ENCODE results near the gene N4BP2L2. TPM values are rescaled to one million over a fixed set of nuclear protein-coding genes. Genes with fewer than 3 reads are reported as not detected.
A peak's percentile ranks its signal among the peaks of the same experiment; 100 is the strongest.

N4BP2L2 gene
- total and polyA plus RNA-seq, 9 of the 15 experiments (the other 6 are each of a cell fraction or from before 2014, with no cell fraction given): 33.9 to 76.4 (median 48.7) TPM

GRCh38 chr13:32408296-32409000, 130.1 kb downstream of the N4BP2L2 start:
- H2AFZ ChIP-seq (ENCODE audit: low read depth, low read length): peak overlapping the region; percentile 94
- no peak overlapping the region for H3K9ac ChIP-seq (ENCODE audit: insufficient read depth in 1 of 2, low read depth in 2 of 2, low read length in 2 of 2)
- no peaks in the 10 kb centered on the region for H3K79me2 ChIP-seq (ENCODE audit: control insufficient read depth, insufficient read depth, low read length)
- DNase-seq (ENCODE audit: extremely low read depth in 1 of 4, low spot score in 3 of 4): peak in 2 of 4 experiments; percentile 25 to 26
- H3K9me3 ChIP-seq (replicated peaks; ENCODE audit: control insufficient read depth, insufficient read depth, low read depth, low read length): no peaks in the 10 kb centered on the region
- ChIA-PET CTCF (ENCODE audit: low intra/inter-chr PET ratio) (no interaction called here), POLR2A (interaction anchor here (1.1 kb wide), 1 partner anchor 44 kb away, joined by 3 read pairs; no protein-coding TSS in a partner anchor)
- intact Hi-C loops (cut with micrococcal nuclease) (no loop called here), in situ Hi-C loops (cut with MboI) (no loop called here)
- peak; percentile 11 for FAIRE-seq
- no peaks in the 10 kb centered on the region for H3K36me3 ChIP-seq (ENCODE audit: control insufficient read depth, insufficient read depth, low read length)
- peaks cover 0 to 6% of the 10 kb centered on the region in 2 experiments; a peak in 2 of 5 replicates for H3K4me1 ChIP-seq (replicated peaks in 1 of 2; ENCODE audit: control insufficient read depth in 2 of 2, insufficient read depth in 2 of 2, low read length in 2 of 2)
- H3K27me3 ChIP-seq (ENCODE audit: control insufficient read depth in 2 of 2, insufficient read depth in 2 of 2, low read length in 2 of 2): no peaks in the 10 kb centered on the region
- H3K4me2 ChIP-seq (ENCODE audit: insufficient read depth, low read length): no peak overlapping the region
- peak; percentile 54; the same call in 2 of the 3 replicates for ATAC-seq
- no peaks in the 10 kb centered on the region for H3K9me1 ChIP-seq (ENCODE audit: control insufficient read depth, insufficient read depth, low read length)
- WGBS (ENCODE audit: insufficient coverage, low coverage, missing lambda C conversion rate): 55% methylated on average over 8 of the region's 9 CpGs
- BruUV-seq (replicated peaks): no TSS peak
- peak overlapping the region; percentile 57; the same call in 1 of the 3 replicates for H3K27ac ChIP-seq (ENCODE audit: extremely low read depth, low read depth, low read length)
- H4K20me1 ChIP-seq (replicated peaks; ENCODE audit: control insufficient read depth, insufficient read depth, low read length): no peaks in the 10 kb centered on the region
- no peak overlapping the region for H3K4me3 ChIP-seq
- TF ChIP-seq, protein P1, sequence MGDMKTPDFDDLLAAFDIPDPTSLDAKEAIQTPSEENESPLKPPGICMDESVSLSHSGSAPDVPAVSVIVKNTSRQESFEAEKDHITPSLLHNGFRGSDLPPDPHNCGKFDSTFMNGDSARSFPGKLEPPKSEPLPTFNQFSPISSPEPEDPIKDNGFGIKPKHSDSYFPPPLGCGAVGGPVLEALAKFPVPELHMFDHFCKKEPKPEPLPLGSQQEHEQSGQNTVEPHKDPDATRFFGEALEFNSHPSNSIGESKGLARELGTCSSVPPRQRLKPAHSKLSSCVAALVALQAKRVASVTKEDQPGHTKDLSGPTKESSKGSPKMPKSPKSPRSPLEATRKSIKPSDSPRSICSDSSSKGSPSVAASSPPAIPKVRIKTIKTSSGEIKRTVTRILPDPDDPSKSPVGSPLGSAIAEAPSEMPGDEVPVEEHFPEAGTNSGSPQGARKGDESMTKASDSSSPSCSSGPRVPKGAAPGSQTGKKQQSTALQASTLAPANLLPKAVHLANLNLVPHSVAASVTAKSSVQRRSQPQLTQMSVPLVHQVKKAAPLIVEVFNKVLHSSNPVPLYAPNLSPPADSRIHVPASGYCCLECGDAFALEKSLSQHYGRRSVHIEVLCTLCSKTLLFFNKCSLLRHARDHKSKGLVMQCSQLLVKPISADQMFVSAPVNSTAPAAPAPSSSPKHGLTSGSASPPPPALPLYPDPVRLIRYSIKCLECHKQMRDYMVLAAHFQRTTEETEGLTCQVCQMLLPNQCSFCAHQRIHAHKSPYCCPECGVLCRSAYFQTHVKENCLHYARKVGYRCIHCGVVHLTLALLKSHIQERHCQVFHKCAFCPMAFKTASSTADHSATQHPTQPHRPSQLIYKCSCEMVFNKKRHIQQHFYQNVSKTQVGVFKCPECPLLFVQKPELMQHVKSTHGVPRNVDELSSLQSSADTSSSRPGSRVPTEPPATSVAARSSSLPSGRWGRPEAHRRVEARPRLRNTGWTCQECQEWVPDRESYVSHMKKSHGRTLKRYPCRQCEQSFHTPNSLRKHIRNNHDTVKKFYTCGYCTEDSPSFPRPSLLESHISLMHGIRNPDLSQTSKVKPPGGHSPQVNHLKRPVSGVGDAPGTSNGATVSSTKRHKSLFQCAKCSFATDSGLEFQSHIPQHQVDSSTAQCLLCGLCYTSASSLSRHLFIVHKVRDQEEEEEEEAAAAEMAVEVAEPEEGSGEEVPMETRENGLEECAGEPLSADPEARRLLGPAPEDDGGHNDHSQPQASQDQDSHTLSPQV (IDR thresholded peaks at IDR 0.05): peak; percentile 59
- TF ChIP-seq MAFG (tag; conservative IDR thresholded peaks at IDR 0.05) (0 out of 2 replicates have a peak, but pooled peaks have one; percentile 30), TAF9B (IDR thresholded peaks at IDR 0.05; ENCODE audit: partially characterized antibody) (no peak)
- TF ChIP-seq, protein P2, sequence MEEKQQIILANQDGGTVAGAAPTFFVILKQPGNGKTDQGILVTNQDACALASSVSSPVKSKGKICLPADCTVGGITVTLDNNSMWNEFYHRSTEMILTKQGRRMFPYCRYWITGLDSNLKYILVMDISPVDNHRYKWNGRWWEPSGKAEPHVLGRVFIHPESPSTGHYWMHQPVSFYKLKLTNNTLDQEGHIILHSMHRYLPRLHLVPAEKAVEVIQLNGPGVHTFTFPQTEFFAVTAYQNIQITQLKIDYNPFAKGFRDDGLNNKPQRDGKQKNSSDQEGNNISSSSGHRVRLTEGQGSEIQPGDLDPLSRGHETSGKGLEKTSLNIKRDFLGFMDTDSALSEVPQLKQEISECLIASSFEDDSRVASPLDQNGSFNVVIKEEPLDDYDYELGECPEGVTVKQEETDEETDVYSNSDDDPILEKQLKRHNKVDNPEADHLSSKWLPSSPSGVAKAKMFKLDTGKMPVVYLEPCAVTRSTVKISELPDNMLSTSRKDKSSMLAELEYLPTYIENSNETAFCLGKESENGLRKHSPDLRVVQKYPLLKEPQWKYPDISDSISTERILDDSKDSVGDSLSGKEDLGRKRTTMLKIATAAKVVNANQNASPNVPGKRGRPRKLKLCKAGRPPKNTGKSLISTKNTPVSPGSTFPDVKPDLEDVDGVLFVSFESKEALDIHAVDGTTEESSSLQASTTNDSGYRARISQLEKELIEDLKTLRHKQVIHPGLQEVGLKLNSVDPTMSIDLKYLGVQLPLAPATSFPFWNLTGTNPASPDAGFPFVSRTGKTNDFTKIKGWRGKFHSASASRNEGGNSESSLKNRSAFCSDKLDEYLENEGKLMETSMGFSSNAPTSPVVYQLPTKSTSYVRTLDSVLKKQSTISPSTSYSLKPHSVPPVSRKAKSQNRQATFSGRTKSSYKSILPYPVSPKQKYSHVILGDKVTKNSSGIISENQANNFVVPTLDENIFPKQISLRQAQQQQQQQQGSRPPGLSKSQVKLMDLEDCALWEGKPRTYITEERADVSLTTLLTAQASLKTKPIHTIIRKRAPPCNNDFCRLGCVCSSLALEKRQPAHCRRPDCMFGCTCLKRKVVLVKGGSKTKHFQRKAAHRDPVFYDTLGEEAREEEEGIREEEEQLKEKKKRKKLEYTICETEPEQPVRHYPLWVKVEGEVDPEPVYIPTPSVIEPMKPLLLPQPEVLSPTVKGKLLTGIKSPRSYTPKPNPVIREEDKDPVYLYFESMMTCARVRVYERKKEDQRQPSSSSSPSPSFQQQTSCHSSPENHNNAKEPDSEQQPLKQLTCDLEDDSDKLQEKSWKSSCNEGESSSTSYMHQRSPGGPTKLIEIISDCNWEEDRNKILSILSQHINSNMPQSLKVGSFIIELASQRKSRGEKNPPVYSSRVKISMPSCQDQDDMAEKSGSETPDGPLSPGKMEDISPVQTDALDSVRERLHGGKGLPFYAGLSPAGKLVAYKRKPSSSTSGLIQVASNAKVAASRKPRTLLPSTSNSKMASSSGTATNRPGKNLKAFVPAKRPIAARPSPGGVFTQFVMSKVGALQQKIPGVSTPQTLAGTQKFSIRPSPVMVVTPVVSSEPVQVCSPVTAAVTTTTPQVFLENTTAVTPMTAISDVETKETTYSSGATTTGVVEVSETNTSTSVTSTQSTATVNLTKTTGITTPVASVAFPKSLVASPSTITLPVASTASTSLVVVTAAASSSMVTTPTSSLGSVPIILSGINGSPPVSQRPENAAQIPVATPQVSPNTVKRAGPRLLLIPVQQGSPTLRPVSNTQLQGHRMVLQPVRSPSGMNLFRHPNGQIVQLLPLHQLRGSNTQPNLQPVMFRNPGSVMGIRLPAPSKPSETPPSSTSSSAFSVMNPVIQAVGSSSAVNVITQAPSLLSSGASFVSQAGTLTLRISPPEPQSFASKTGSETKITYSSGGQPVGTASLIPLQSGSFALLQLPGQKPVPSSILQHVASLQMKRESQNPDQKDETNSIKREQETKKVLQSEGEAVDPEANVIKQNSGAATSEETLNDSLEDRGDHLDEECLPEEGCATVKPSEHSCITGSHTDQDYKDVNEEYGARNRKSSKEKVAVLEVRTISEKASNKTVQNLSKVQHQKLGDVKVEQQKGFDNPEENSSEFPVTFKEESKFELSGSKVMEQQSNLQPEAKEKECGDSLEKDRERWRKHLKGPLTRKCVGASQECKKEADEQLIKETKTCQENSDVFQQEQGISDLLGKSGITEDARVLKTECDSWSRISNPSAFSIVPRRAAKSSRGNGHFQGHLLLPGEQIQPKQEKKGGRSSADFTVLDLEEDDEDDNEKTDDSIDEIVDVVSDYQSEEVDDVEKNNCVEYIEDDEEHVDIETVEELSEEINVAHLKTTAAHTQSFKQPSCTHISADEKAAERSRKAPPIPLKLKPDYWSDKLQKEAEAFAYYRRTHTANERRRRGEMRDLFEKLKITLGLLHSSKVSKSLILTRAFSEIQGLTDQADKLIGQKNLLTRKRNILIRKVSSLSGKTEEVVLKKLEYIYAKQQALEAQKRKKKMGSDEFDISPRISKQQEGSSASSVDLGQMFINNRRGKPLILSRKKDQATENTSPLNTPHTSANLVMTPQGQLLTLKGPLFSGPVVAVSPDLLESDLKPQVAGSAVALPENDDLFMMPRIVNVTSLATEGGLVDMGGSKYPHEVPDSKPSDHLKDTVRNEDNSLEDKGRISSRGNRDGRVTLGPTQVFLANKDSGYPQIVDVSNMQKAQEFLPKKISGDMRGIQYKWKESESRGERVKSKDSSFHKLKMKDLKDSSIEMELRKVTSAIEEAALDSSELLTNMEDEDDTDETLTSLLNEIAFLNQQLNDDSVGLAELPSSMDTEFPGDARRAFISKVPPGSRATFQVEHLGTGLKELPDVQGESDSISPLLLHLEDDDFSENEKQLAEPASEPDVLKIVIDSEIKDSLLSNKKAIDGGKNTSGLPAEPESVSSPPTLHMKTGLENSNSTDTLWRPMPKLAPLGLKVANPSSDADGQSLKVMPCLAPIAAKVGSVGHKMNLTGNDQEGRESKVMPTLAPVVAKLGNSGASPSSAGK (IDR thresholded peaks at IDR 0.05): peak; percentile 29; the same call in 1 of the 2 replicates
